Measurements from ENCODE around the gene VPS37C.
"Not testable (repeated sequence)": the region's sequence is repeated elsewhere in the genome, so short reads cannot be mapped to it uniquely, and the experiment has no call there.

The VPS37C gene

GRCh38 chr11:61117168-61117520 lies 44.1 kb downstream of the VPS37C start:
- DNase-seq (ENCODE audit: low read depth): no peak

DNA sequence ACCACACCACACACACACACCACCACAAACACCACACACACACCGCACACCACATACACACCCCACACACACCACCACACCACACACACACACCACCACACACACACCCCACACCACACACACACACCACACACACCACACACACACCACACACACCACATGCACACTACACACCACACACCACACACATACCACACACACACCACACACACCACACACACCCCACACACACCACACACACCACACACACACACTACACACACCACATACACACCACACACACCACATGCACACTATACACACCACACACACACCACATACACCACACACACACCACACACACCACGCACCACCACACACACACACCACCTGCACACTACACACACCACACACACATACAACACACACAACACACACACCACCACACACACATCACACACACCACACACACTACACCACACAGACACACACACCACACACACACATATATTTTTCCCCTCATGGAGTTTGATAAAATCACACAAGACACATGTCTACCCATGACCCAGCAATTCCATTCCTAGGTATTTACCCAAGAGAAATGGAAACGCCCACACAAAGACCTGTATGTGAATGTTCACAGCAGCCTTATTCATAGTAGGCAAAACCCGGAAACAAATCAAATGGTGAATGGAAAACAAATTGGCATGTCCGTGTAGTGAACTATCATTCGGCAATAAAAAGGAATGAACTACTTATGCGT lies 44.6 kb downstream of the VPS37C start:
- no peak for DNase-seq (ENCODE audit: low read depth)

DNA sequence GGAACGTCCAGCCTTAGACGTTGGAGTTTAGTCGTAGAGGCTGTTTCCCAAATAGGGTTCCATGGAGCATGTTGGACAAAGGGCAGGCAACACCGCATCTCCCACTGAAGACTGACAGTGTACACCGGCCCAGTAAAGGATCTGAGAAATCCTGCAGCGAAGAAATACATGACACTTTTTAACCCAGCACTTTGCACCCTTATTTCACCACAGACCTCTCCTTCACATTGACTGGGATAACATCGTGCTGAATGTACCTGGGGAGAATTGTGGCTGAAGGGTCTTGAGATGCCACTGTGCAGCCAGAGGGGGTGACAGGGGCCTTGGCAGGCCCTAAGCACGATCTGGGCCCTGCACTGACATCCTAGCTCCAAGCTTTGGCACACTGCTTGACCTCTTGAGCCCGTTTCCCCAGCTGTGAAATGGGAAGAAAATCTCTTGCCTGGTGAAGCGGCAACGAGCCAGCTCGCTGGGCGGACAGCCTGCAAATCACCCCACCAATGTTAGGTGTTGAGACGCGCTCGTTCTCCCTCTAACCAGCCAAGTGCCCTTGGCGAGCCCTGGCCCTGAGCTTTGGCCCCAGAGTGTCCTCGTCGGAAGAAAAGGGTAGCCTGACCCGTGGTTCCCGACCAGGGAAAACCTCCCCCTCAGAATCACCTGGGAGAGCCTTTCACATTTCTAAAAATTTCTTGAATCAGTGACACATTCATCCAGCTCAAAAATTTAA lies 45.6 kb downstream of the VPS37C start:
- DNase-seq (ENCODE audit: low read depth): no peak

GRCh38 chr11:61114913-61115312 lies 46.3 kb downstream of the VPS37C start:
- no peak for DNase-seq (ENCODE audit: low read depth)

- DNase-seq (ENCODE audit: low read depth): no peak
Measured at GRCh38 chr11:61113201-61113600, 48.0 kb downstream of the VPS37C start.

DNA sequence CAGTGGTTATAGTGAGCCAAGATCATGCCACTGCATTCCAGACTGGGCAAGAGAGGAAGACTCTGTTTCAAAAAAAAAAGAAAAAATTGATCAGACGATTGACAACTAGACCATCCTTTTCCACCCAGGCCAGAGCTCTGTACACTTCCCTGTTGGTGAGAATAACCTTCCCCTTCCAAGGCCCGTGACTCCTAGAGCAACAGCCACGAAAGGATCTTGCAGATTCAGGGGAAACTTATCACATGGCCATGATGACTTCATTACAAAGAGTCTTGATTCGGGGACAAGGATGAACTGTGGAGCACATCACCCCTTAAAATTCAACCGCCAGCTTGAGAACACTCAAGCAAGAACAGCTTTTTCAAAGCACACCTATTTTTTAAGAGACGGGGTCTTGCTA lies 48.7 kb downstream of the VPS37C start:
- no peak for DNase-seq (ENCODE audit: low read depth)

DNA sequence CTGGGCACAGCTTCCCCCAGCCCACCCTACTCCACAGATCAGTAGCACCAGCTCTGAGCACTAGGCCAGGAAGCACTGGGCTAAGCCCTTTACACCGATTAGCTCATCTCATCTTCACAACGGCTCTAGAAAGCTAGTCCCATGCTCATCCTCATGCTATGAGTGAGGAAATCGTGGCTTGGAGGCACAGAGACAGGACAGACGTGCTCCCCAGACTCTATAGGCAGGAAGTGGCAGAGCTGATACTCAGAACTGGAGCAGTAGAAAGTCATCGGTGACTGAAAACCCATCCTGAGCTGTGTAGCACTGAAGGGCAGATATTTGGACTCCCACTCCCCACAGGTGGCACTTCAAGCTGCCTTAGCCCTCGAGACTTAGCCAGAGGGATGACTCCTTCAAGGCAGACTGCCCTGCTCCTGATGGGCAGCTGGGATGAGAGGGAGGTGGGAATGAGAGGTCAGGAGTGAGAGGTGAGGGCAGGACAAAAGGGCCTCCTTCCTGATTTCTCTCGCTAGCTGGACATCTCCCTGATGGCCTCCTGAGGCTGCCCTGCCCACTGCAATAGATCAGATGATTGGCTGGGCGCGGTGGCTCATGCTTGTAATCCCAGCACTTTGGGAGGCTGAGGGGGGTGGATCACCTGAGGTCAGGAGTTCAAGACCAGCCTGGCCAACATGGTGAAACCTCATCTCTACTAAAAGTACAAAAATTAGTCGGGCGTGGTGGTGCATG lies 49.3 kb downstream of the VPS37C start:
- no peak for DNase-seq (ENCODE audit: low read depth)

DNA sequence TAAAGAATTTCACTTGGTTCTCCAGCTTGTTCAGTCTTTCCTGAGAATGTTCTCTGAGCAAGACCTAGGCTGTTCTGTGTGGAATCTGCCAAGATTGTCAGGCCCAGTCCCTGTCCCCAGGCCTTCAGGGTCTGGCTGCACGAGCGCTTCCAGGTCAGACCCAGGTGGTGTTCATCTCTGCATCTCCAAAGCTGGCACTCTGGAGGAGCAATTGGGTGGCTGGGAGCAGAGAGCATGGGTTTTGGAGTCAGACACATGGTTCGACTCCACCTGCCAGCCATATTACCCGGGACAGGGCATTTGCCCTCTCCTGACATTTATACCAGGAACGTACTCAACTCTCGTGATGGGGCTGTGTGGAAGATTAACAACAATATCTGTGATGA lies 50.2 kb downstream of the VPS37C start:
- no peak for DNase-seq (ENCODE audit: low read depth)

DNA sequence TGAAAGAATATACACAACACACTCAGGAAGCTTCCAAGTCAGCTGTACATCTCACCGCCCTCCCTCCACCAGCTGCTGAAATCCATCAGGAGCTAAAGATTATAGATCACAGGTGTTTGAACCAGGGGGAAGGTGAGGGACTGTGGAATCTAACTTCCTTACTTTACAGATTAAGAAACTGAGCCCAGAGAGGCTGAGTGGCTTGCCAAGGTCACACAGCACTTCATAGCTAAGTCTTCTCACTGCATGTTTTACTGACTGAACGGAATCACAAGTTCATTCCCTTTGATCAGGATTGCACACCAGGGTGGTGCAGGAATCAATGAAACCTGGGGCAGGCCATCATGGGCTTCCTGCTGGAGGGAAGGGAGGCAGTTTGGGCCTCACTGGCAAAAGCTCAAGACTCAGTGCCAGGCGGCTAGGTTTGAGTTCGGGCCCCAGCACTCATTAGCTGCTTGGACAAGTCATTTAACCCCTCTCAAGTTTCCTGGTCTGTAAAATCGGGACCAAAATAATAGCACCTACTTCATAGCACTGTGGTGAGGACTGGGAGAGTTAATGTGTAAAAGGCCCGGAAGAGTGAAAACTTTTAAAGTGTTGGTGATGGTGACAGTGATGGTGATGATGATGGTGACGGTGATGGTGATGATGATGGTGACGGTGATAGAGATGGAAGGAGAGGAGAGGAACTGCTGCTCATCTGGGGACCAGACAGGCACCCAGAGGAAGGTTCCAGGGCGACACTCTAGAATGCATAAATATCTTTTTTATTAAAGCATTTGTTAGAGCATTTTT lies 50.8 kb downstream of the VPS37C start:
- no peak for DNase-seq (ENCODE audit: low read depth)

- no peak for DNase-seq (ENCODE audit: low read depth)
Measured at GRCh38 chr11:61109671-61110070, 51.6 kb downstream of the VPS37C start.

DNA sequence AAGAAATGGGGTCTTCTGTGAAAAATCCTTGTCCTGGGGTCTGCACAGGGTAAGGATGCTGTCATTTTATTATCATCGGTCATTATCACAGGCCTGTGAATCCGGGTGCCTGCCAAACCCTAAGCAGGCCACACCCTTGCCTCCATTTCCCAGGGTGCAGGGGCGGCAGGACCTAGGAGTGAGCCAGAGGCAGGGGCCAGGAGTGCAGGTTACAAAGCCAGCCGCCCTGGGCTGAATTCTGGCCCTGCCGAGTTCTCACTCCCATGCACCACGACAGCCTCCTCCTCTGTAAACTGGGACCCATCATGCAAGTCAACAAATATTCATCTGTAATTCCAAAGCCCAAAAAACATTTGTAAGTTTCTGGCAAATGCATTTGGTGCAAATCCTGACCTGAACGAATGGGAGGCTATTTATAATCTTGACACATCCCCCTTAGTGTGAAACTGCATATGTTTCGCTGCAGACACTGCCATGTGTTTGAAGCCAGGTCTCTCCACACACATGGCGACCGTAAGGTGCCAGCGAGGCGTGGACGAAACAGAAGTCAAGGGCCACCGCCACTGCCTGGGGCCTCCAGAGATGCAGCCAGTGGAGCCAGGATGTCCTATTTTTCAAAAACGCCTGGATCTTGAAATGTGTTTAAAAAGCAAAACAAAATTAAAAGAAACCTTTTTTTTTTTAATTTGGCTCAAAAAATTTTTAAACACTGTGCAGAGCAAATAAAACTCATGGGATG lies 52.2 kb downstream of the VPS37C start:
- no peak for DNase-seq (ENCODE audit: low read depth)

DNA sequence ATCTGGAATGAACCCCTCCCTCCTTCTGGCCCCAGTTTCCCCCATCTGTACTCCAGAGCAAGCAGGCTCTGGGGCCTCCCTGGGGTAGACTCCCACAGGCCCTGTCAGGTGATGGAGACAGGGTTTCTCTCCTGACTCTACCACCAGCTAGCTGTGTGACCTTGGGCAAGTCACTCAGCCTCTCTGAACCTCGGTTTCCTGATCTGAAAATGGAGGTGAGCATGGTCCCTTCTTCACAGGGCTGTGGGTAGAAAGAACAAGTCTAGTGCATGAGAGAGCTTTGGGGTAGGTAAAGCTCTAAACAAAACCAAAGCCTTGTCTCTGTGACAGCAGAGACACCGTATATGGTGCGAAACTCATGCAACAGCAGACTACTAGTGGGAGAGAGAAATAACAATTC lies 53.3 kb downstream of the VPS37C start:
- DNase-seq (ENCODE audit: low read depth): no peak

- no peak for DNase-seq (ENCODE audit: low read depth)
Measured at GRCh38 chr11:61106894-61107470, 54.2 kb downstream of the VPS37C start.

DNA sequence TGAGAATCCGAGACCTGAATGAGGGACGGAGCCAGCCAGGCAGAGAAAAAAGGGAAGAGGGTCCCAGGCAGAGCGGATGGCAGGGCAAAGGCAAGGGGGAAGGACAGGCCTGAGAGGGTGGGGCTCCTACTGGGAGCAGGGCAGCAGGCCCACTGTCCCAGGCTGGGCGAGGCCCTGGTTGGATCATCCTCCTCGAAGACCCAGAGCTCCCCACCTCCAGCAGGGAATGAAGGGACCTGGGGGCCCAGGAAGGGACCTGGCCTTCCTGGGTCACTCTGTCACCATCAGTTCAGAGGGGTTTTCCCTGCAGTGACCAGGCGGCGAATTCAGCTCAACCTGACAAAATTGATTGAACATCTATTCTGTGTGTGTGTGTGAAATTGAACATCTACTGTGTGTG lies 54.9 kb downstream of the VPS37C start:
- no peak for DNase-seq (ENCODE audit: low read depth)

DNA sequence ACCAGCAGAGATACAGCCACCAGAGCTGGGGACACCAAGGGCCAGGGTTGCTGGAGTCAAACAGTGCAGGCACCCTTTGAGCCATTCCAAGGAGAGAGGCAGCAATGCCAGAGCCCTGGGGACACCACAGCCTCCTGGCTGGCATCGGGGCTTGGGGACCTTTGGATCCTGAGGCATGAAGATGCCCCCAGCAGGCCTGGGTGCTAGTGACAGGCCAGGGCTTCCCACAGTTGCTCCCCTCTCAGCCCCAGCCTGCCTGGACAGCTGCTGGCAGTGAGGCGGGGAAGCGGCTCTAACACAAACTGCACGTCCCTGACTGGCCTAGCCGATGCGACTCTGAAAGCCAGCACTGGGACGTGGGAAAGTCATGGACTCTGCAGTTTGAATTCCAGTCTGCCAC lies 56.3 kb downstream of the VPS37C start:
- no peak for DNase-seq (ENCODE audit: low read depth)

DNA sequence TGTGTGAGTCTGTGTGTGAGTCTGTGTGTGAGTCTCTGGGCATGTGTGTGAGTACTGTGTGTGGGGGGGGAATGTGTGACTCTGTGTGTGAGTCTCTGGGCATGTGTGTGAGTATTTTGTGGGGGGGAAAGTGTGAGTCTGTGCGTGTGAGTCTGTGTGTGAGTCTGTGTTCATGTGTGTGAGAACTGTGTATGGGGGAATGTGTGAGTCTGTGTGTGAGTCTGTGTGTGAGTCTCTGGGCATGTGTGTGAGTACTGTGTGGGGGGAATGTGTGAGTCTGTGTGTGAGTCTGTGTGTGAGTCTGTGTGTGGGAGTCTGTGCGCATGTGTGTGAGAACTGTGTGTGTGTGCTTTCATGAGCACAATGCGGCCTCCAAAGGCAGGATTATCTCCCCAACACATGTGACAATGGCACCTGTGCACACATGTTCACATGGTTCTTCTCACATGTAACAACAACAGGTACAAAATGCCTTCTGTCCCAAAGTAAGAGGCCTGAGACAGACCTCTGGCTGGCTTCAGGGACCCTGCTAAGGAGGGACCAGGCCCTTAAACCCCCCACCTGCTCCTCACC lies 57.3 kb downstream of the VPS37C start:
- no peak for DNase-seq (ENCODE audit: low read depth)

DNA sequence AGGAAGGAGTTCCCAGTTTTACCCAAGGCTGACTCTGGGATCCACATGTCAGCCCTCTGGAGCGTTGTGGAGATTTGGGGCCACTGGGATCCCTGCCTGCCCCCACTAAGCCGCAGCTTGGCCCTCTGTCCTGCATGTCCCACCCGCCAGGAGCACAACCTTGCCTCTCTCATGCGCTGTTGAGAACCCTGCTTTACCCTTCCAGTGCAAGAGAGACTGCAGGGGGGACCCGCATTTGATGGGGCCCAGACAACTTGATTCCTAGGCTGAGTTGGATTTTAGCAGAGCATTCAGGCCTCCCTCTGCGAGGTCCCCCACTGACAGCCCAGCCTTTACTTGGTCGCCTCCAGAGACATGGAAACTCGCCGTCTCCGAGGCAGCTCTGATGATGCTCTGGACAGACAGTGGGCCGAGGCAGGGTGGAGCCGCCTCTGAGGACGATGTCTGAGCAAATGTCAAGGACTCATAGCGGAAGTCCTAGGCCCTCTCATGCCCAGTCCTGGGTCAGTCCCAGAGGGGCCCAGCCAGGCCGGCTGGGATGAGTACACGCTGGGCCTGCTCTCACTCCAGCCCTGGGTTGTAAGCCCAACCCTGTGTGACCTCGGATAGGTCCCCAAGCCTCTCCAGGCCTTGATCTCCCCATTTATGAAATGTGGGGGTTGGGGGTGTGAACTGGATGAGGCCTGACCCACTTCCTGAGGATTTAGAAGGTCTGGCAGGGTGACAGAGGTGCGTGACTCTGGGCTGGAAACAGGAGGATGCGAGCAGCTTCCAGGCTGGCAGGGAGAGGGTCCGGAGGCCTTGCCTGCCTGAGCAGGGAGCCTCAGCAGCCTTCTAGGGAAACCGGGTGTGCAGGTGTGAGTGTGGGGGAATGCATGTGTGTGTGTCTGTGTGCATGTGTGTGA lies 58.3 kb downstream of the VPS37C start:
- DNase-seq (ENCODE audit: low read depth): no peak

GRCh38 chr11:61098778-61099177 lies 62.4 kb downstream of the VPS37C start:
- DNase-seq (ENCODE audit: low read depth): no peak

DNA sequence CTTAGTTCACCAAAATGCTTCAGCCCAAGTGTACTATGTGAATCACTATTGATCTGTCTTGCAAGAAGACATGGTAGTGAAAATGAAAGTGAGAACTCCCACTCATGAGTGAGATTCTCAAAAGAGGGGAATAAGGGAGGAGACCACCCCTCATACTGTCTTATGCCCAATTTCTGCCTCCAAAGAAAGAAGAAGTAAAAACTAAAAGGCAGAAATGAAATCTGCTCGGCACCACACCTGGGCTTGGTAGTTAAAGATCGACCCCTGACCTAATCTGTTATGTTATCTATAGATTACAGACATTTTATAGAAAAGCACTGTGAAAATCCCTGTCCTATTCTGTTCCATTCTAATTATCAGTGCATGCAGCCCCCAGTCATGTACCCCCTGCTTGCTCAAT lies 63.0 kb downstream of the VPS37C start:
- not testable (repeated sequence) for DNase-seq (ENCODE audit: low read depth)

GRCh38 chr11:61095021-61095420 lies 66.2 kb downstream of the VPS37C start:
- no peak for DNase-seq (ENCODE audit: low read depth)

Measured in GM04504 (cell line).